Kidney epithelial cell (primary cell): ENCODE results near the gene FCMR. TPM values are rescaled to one million over a fixed set of nuclear protein-coding genes. Genes with fewer than 3 reads are reported as not detected.
"Not testable (repeated sequence)": the region's sequence is repeated elsewhere in the genome, so short reads cannot be mapped to it uniquely, and the experiment has no call there.

Experiments used
- DNase-seq: peaks from one replicate; pipeline ENCODE4 v3.0.0-alpha.2; 2010; ENCODE audit warnings: low read depth
- H3K27me3 ChIP-seq: 2 replicates; pipeline ENCODE4 v1.6.0; 2011; ENCODE audit warnings: low read length; ENCODE audit not compliant: control insufficient read depth, insufficient read depth
- H3K36me3 ChIP-seq: 2 replicates; pipeline ENCODE4 v1.5.1; 2011; ENCODE audit warnings: low read length; ENCODE audit not compliant: control insufficient read depth, insufficient read depth
- H3K4me3 ChIP-seq: 2 replicates; pipeline ENCODE4 v1.5.1; 2011; ENCODE audit warnings: low read depth, mild to moderate bottlenecking, control low read depth, low read length
- CTCF ChIP-seq: IDR thresholded peaks from 2 replicates; pipeline ENCODE4 v1.5.1; 2011; ENCODE audit warnings: mild to moderate bottlenecking, moderate library complexity, low read length, control low read depth, inconsistent platforms; ENCODE audit not compliant: insufficient read depth, poor library complexity, severe bottlenecking
- total RNA-seq: library from RNA; depleted of rRNA; stranded (reverse); fragments of >200 nt; gene quantifications from 2 replicates; pipeline ENCODE4 v1.2.3, GENCODE V29; 2015

FCMR gene
- total RNA-seq, 1 donor from 2014 or later = 0.71 TPM

- H3K4me3 ChIP-seq = no peak overlapping the region
- DNase-seq = no peak
- TF ChIP-seq CTCF = no peak
- H3K36me3 ChIP-seq = no peaks in the 10 kb centered on the region
- no peaks in the 10 kb centered on the region for H3K27me3 ChIP-seq
Measured at GRCh38 chr1:206856674-206857464, 64.9 kb downstream of the FCMR start.

- no peaks in the 10 kb centered on the region for H3K27me3 ChIP-seq
- TF ChIP-seq CTCF = no peak
Measured at GRCh38 chr1:206855859-206856258, 65.9 kb downstream of the FCMR start.

GRCh38 chr1:206854401-206855129 is 67.2 kb downstream of the FCMR start:
- Histone ChIP-seq H3K36me3 (no peaks in the 10 kb centered on the region), H3K4me3 (no peak overlapping the region), H3K27me3 (no peaks in the 10 kb centered on the region)
- DNase-seq = no peak
- no peak for TF ChIP-seq CTCF

More at GRCh38 chr1:206855859-206856258, 65.9 kb downstream of the FCMR start:
- H3K36me3 ChIP-seq = no peaks in the 10 kb centered on the region
- no peak for DNase-seq
- H3K4me3 ChIP-seq = no peak overlapping the region

GRCh38 chr1:206853696-206854095 is 68.0 kb downstream of the FCMR start:
- H3K36me3 ChIP-seq, DNase-seq, H3K4me3 ChIP-seq, H3K27me3 ChIP-seq: not testable (repeated sequence)

Other genes starting within 250 kb of the FCMR start
- gene MAPKAPK2, start 237.0 kb downstream of the FCMR start, total RNA-seq = 64.0 and 76.3 TPM in 2 replicates
- gene IL19, start 151.2 kb downstream of the FCMR start, total RNA-seq = not detected in 2 replicates
- not detected in 2 replicates for gene IL10, start 149.4 kb downstream of the FCMR start, total RNA-seq
- not detected in 2 replicates for gene IL20, start 56.3 kb downstream of the FCMR start, total RNA-seq
- gene IL24, start 24.5 kb downstream of the FCMR start, total RNA-seq = 0.38 and 0.82 TPM in 2 replicates
- gene PIGR, start 24.5 kb upstream of the FCMR start, total RNA-seq = not detected in 2 replicates
- gene FCAMR, start 48.5 kb upstream of the FCMR start, total RNA-seq = not detected in 2 replicates
- gene C1orf116, start 110.8 kb upstream of the FCMR start, total RNA-seq = 34.1 and 39.8 TPM in 2 replicates
- 7.9 and 8.2 TPM in 2 replicates for gene YOD1, start 129.3 kb upstream of the FCMR start, total RNA-seq
- gene PFKFB2, start 131.3 kb upstream of the FCMR start, total RNA-seq = 15.5 and 16.0 TPM in 2 replicates
- not detected in 2 replicates for gene C4BPB, start 166.9 kb upstream of the FCMR start, total RNA-seq
- not detected in 2 replicates for gene C4BPA, start 182.3 kb upstream of the FCMR start, total RNA-seq